GM12878 (cell line): ENCODE results near the gene PGA4. TPM values are rescaled to one million over a fixed set of nuclear protein-coding genes. Genes with fewer than 3 reads are reported as not detected.

Experiments
- ATAC-seq: fragments of 200-7000 bp; cut with Tn5 transposase; 3 replicates; pipeline ENCODE4 v1.9.1; 2020; ENCODE audit warnings: mild to moderate bottlenecking, moderate library complexity
- BruUV-seq: library from RNA; stranded (reverse); fragments of 400-500 nt; replicated peaks from 2 replicates; lab custom pipeline; 2021; lab: Mats Ljungman, UMichigan
- CTCF ChIA-PET: fragments of 300-600 bp; sonication (Branson Sonifier 250); formaldehyde crosslinking; extraction: SDS; loops from one replicate; lab custom pipeline; 2021; ENCODE audit warnings: inconsistent platforms; lab: Yijun Ruan, JAX
- POLR2A ChIA-PET: fragments of 350-600 bp; formaldehyde crosslinking; extraction: SDS; loops from one replicate; lab custom pipeline; 2021; ENCODE audit warnings: inconsistent platforms; lab: Charles Lee
- RAD21 ChIA-PET: fragments of 300-600 bp; sonication (Branson Sonifier 250); formaldehyde crosslinking; loops from one replicate; lab custom pipeline; 2023; ENCODE audit warnings: antibody characterized with exemption; ENCODE audit not compliant: unreplicated experiment; lab: Charles Lee
- SMC1A ChIA-PET: fragments of 300-600 bp; sonication (Branson Sonifier 250); formaldehyde crosslinking; loops from one replicate; lab custom pipeline; 2023; ENCODE audit not compliant: unreplicated experiment, uncharacterized antibody; lab: Charles Lee
- DNase-seq: peaks from one replicate; pipeline ENCODE4 v3.0.0-alpha.2; 2011; ENCODE audit warnings: low read depth, low spot score
- FAIRE-seq: peaks from 3 replicates; lab custom pipeline; 2011; peaks lifted over from hg19 to GRCh38; lab: Jason Lieb, UNC
- H2AFZ ChIP-seq: 2 replicates; pipeline ENCODE4 v1.6.0; 2011; ENCODE audit warnings: low read depth, low read length, control low read depth; ENCODE audit not compliant: control insufficient read depth
- H3K27ac ChIP-seq: 2 replicates; pipeline ENCODE4 v1.5.1; 2011; ENCODE audit warnings: control low read depth; ENCODE audit not compliant: control insufficient read depth, insufficient read depth
- H3K27me3 ChIP-seq, 2 experiments: replicated peaks in 1 of 2; 2 replicates each; pipeline versions ENCODE4 v1.6.0 to v1.6.1; 2011; ENCODE audit warnings: low read length in 1 of 2; ENCODE audit not compliant: control insufficient read depth in 2 of 2, insufficient read depth in 2 of 2
- H3K36me3 ChIP-seq, 2 experiments: 2 replicates each; pipeline ENCODE4 v1.5.1; 2011; ENCODE audit warnings: low read length in 1 of 2; ENCODE audit not compliant: control insufficient read depth in 2 of 2, insufficient read depth in 2 of 2
- H3K4me1 ChIP-seq: 2 replicates; pipeline ENCODE4 v1.6.1; 2011; ENCODE audit warnings: mild to moderate bottlenecking, low read length, moderate library complexity, mixed read lengths; ENCODE audit not compliant: control insufficient read depth, insufficient read depth
- H3K4me2 ChIP-seq: 2 replicates; pipeline ENCODE4 v1.6.0; 2011; ENCODE audit warnings: control low read depth; ENCODE audit not compliant: control insufficient read depth, insufficient read depth
- H3K4me3 ChIP-seq: fragments of 200-600 bp; sonication (generic); 2 replicates; pipeline ENCODE4 v1.5.1; 2016
- H3K79me2 ChIP-seq: 2 replicates; pipeline ENCODE4 v1.6.0; 2011; ENCODE audit warnings: low read length; ENCODE audit not compliant: control insufficient read depth, insufficient read depth
- H3K9ac ChIP-seq: 2 replicates; pipeline ENCODE4 v1.8.0; 2011; ENCODE audit warnings: low read length, control low read depth, mixed read lengths; ENCODE audit not compliant: control insufficient read depth, insufficient read depth
- H3K9me3 ChIP-seq: replicated peaks from 3 replicates; pipeline ENCODE4 v1.5.1; 2011; ENCODE audit warnings: mild to moderate bottlenecking, low read length; ENCODE audit not compliant: control insufficient read depth, insufficient read depth
- H4K20me1 ChIP-seq: 2 replicates; pipeline ENCODE4 v1.6.0; 2011; ENCODE audit not compliant: control insufficient read depth, insufficient read depth
- EGR1 ChIP-seq, 2 experiments: IDR thresholded peaks; 1 replicate in 1 of 2; 2 replicates in 1 of 2; pipeline ENCODE4 v1.6.1; 2011 to 2012; ENCODE audit warnings: low read depth in 2 of 2, low read length in 2 of 2, borderline replicate concordance in 1 of 2, mild to moderate bottlenecking in 1 of 2, moderate library complexity in 1 of 2
- KLF5 ChIP-seq: fragments of 450-650 bp; IDR thresholded peaks from 2 replicates; pipeline ENCODE4 v1.6.1; 2014; ENCODE audit warnings: mild to moderate bottlenecking; ENCODE audit not compliant: partially characterized antibody
- MXI1 ChIP-seq: fragments of 150-350 bp; IDR thresholded peaks from 2 replicates; pipeline ENCODE4 v1.6.1; 2011; ENCODE audit warnings: low read depth, mild to moderate bottlenecking, inconsistent platforms, low read length, improper control_type of control experiment
- RAD21 ChIP-seq: IDR thresholded peaks from 2 replicates; pipeline ENCODE4 v1.6.1; 2011; ENCODE audit warnings: mild to moderate bottlenecking, low read depth, low read length, moderate library complexity; ENCODE audit not compliant: insufficient read depth
- RB1 ChIP-seq: fragments of 450-650 bp; formaldehyde crosslinking; IDR thresholded peaks from 2 replicates; pipeline ENCODE4 v1.6.1; 2017; ENCODE audit warnings: mild to moderate bottlenecking, borderline replicate concordance
- SMARCA5 ChIP-seq: fragments of 450-650 bp; IDR thresholded peaks from 2 replicates; pipeline ENCODE4 v1.6.1; 2017; ENCODE audit warnings: mild to moderate bottlenecking
- SMC3 ChIP-seq: IDR thresholded peaks from 2 replicates; pipeline ENCODE4 v1.6.1; 2011; ENCODE audit warnings: low read length, improper control_type of control experiment, borderline replicate concordance
- TCF3 ChIP-seq: IDR thresholded peaks from 2 replicates; pipeline ENCODE4 v1.6.1; 2012; ENCODE audit warnings: low read depth, mild to moderate bottlenecking, low read length, borderline replicate concordance; ENCODE audit not compliant: insufficient read depth
- WRNIP1 ChIP-seq: IDR thresholded peaks from 2 replicates; pipeline ENCODE4 v1.6.1; 2011; ENCODE audit warnings: low read depth, low read length, improper control_type of control experiment, borderline replicate concordance
- YY1 ChIP-seq: IDR thresholded peaks from 2 replicates; pipeline ENCODE4 v1.6.1; 2011; ENCODE audit warnings: low read depth, mild to moderate bottlenecking, low read length
- WGBS: methylation state at CpG from one replicate; pipeline ENCODE4 v1.1.6; 2016; ENCODE audit warnings: low lambda C conversion rate; ENCODE audit not compliant: insufficient replicate concordance, insufficient coverage; ENCODE audit errors: missing lambda C conversion rate; 5-methylcytosine and 5-hydroxymethylcytosine counted together
- in situ Hi-C: fragments of 300-500 bp; cut with MboI; formaldehyde crosslinking; loops from 9 replicates; pipeline ENCODE4 v1.14.3; 2018; ENCODE audit warnings: mixed read lengths
- intact Hi-C: fragments of 100-400 bp; cut with micrococcal nuclease; formaldehyde crosslinking; loops from one replicate; pipeline ENCODE4 v1.14.2; 2022; ENCODE audit not compliant: unreplicated experiment
- polyA plus RNA-seq, 11 experiments: library from polyadenylated mRNA; depleted of rRNA in 4 of 11; unstranded in 6 of 11; stranded (reverse) in 5 of 11; fragments of >200 nt; fragmentation: Nextera tagmentation in 4 of 11; fragmentation: Illumina TruSeq in 1 of 11; extraction: Ambion mirVana in 4 of 11; extraction: Trizol in 1 of 11; gene quantifications; 1 replicate in 1 of 11; 2 replicates in 10 of 11; pipeline versions ENCODE4 v1.2.1 to v1.2.3, GENCODE V29; 2011 to 2016; ENCODE audit warnings: inconsistent platforms in 2 of 11, missing spikeins in 2 of 11, low read depth in 1 of 11
- total RNA-seq, 4 experiments: library from RNA; depleted of rRNA in 3 of 4; stranded (reverse); fragments of >200 nt in 3 of 4; fragmentation: Illumina TruSeq in 1 of 4; extraction: Trizol in 1 of 4; gene quantifications; 2 replicates each; pipeline versions ENCODE4 v1.2.1 to v1.2.3, GENCODE V29; 2013 to 2021
- TF ChIP-seq, protein P1 (sequence below), 3 experiments: IDR thresholded peaks in 2 of 3; conservative IDR thresholded peaks in 1 of 3; 2 replicates each; pipeline ENCODE4 v1.5.1; 2011; ENCODE audit warnings: low read depth in 3 of 3, low read length in 3 of 3, mild to moderate bottlenecking in 3 of 3, control low read depth in 2 of 3, moderate library complexity in 2 of 3, inconsistent platforms in 1 of 3, mixed read lengths in 1 of 3; ENCODE audit not compliant: control insufficient read depth in 2 of 3, insufficient read depth in 1 of 3; ENCODE audit errors: extremely low read depth in 1 of 3
- TF ChIP-seq, protein P2 (sequence below): fragments of 450-650 bp; IDR thresholded peaks from 2 replicates; pipeline ENCODE4 v1.6.1; 2017; ENCODE audit warnings: mild to moderate bottlenecking, low read depth, inconsistent platforms; ENCODE audit not compliant: poor library complexity, severe bottlenecking

The PGA4 gene
- total and polyA plus RNA-seq, 10 of the 15 experiments (the other 5 are each of a cell fraction or from before 2014, with no cell fraction given): not detected

- in situ Hi-C loops (loop anchor here (5.0 kb wide), 1 partner anchor 138 kb away; the partner anchor contains the start of gene TMEM216), intact Hi-C loops (loop anchor here (1.0 to 10.0 kb wide), 2 partner anchors 80 to 131 kb away; partner anchors contain the start of genes DDB1 and TKFC)
- WGBS: 51% methylated on average over 12 of the region's 12 CpGs
- no TSS peak for BruUV-seq
- RAD21 ChIA-PET: interaction anchor here (1.0 to 3.1 kb wide), 5 partner anchors 41 to 423 kb away, joined by 3 to 24 read pairs (median 6); partner anchors contain the start of genes TMEM216 and VWCE
- Histone ChIP-seq H3K9me3 (no peaks in the 10 kb centered on the region), H3K27me3 (no peaks in the 10 kb centered on the region), H4K20me1 (no peaks in the 10 kb centered on the region), H3K4me2 (no peak overlapping the region), H2AFZ (no peak overlapping the region), H3K36me3 (no peaks in the 10 kb centered on the region), H3K9ac (no peak overlapping the region), H3K4me3 (no peak overlapping the region), H3K4me1 (no peaks in the 10 kb centered on the region), H3K79me2 (no peaks in the 10 kb centered on the region), H3K27ac (no peak overlapping the region)
- POLR2A ChIA-PET: interaction anchor here (0.8 to 1.0 kb wide), 2 partner anchors 82 to 423 kb away, joined by 3 to 4 read pairs; no protein-coding TSS in a partner anchor
- ATAC-seq: peak; percentile 99
- TF ChIP-seq SMARCA5 (peak; percentile 66; the same call in 1 of the 2 replicates), YY1 (0 out of 2 replicates have a peak, but pooled peaks have one; percentile 15), EGR1 (IDR thresholded peaks at IDR 0.05; ENCODE audit: borderline replicate concordance in 1 of 2, low read depth in 2 of 2, low read length in 2 of 2) (no peak), TCF3 (no peak), RAD21 (peak; percentile 84), WRNIP1 (0 out of 2 replicates have a peak, but pooled peaks have one; percentile 80), SMC3 (peak; percentile 79), MXI1 (no peak), KLF5 (no peak), RB1 (peak; percentile 23; the same call in 1 of the 2 replicates)
- TF ChIP-seq, protein P1, sequence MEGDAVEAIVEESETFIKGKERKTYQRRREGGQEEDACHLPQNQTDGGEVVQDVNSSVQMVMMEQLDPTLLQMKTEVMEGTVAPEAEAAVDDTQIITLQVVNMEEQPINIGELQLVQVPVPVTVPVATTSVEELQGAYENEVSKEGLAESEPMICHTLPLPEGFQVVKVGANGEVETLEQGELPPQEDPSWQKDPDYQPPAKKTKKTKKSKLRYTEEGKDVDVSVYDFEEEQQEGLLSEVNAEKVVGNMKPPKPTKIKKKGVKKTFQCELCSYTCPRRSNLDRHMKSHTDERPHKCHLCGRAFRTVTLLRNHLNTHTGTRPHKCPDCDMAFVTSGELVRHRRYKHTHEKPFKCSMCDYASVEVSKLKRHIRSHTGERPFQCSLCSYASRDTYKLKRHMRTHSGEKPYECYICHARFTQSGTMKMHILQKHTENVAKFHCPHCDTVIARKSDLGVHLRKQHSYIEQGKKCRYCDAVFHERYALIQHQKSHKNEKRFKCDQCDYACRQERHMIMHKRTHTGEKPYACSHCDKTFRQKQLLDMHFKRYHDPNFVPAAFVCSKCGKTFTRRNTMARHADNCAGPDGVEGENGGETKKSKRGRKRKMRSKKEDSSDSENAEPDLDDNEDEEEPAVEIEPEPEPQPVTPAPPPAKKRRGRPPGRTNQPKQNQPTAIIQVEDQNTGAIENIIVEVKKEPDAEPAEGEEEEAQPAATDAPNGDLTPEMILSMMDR (IDR thresholded peaks at IDR 0.05 in 2 of 3, conservative IDR thresholded peaks at IDR 0.05 in 1 of 3; ENCODE audit: control insufficient read depth in 2 of 3, extremely low read depth in 1 of 3, insufficient read depth in 1 of 3, low read depth in 3 of 3, low read length in 3 of 3): peak; percentile 93 to 99 (median 96)
- TF ChIP-seq, protein P2, sequence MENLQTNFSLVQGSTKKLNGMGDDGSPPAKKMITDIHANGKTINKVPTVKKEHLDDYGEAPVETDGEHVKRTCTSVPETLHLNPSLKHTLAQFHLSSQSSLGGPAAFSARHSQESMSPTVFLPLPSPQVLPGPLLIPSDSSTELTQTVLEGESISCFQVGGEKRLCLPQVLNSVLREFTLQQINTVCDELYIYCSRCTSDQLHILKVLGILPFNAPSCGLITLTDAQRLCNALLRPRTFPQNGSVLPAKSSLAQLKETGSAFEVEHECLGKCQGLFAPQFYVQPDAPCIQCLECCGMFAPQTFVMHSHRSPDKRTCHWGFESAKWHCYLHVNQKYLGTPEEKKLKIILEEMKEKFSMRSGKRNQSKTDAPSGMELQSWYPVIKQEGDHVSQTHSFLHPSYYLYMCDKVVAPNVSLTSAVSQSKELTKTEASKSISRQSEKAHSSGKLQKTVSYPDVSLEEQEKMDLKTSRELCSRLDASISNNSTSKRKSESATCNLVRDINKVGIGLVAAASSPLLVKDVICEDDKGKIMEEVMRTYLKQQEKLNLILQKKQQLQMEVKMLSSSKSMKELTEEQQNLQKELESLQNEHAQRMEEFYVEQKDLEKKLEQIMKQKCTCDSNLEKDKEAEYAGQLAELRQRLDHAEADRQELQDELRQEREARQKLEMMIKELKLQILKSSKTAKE: no peak
- peak; percentile 41 for FAIRE-seq
- peak; percentile 25 for DNase-seq
- SMC1A ChIA-PET: interaction anchor here (0.7 to 5.2 kb wide), 7 partner anchors 16 to 139 kb away, joined by 3 to 30 read pairs (median 5); partner anchors contain the start of gene VWCE
- CTCF ChIA-PET: interaction anchor here (0.6 to 5.5 kb wide), 20 partner anchors 16 to 916 kb away, joined by 3 to 48 read pairs (median 4); partner anchors contain the start of genes DDB1, TKFC, TMEM216 and VWCE
These were observed 32.4 kb downstream of the PGA4 start for GRCh38 chr11:61254403-61255025.
